ENCODE data around the gene APOB. TPM values are rescaled to one million over a fixed set of nuclear protein-coding genes. Genes with fewer than 3 reads are reported as not detected.

APOB gene
- total RNA-seq, 4 donors from 2014 or later = 0.05 to 8.8 (median 2.3) TPM

- DNase-seq (no peak), ATAC-seq (no peak)
- Histone ChIP-seq H3K36me3 (no peaks in the 10 kb centered on the region), H3K27me3 (no peaks in the 10 kb centered on the region), H3K27ac (no peak overlapping the region), H3K4me1 (no peaks in the 10 kb centered on the region), H3K4me3 (no peak overlapping the region), H3K9me3 (no peaks in the 10 kb centered on the region)
- intact Hi-C loops (cut with DNase I; ENCODE audit: low total_unique reads) (no loop called here), in situ Hi-C loops (cut with MboI; ENCODE audit: low sequenced_read_pairs in 4 of 4) (no loop called here)
- TF ChIP-seq, protein P1, sequence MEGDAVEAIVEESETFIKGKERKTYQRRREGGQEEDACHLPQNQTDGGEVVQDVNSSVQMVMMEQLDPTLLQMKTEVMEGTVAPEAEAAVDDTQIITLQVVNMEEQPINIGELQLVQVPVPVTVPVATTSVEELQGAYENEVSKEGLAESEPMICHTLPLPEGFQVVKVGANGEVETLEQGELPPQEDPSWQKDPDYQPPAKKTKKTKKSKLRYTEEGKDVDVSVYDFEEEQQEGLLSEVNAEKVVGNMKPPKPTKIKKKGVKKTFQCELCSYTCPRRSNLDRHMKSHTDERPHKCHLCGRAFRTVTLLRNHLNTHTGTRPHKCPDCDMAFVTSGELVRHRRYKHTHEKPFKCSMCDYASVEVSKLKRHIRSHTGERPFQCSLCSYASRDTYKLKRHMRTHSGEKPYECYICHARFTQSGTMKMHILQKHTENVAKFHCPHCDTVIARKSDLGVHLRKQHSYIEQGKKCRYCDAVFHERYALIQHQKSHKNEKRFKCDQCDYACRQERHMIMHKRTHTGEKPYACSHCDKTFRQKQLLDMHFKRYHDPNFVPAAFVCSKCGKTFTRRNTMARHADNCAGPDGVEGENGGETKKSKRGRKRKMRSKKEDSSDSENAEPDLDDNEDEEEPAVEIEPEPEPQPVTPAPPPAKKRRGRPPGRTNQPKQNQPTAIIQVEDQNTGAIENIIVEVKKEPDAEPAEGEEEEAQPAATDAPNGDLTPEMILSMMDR (IDR thresholded peaks at IDR 0.05 in 4 of 5, conservative IDR thresholded peaks at IDR 0.05 in 1 of 5) = no peak
- no peak for TF ChIP-seq POLR2A (IDR thresholded peaks at IDR 0.05)
Observed at GRCh38 chr2:21020668-21021288, 23.1 kb downstream of the APOB start.

GRCh38 chr2:21020031-21020667, 23.7 kb downstream of the APOB start:
- TF ChIP-seq, protein P1 (IDR thresholded peaks at IDR 0.05 in 4 of 5, conservative IDR thresholded peaks at IDR 0.05 in 1 of 5) = no peak
- TF ChIP-seq POLR2A (IDR thresholded peaks at IDR 0.05) = no peak
- intact Hi-C loops (cut with DNase I; ENCODE audit: low total_unique reads) = no loop called here

GRCh38 chr2:21019678-21020021, 24.2 kb downstream of the APOB start:
- intact Hi-C loops (cut with DNase I; ENCODE audit: low total_unique reads) = no loop called here
- no peaks in the 10 kb centered on the region for H3K9me3 ChIP-seq
- ATAC-seq (no peak), DNase-seq (no peak)
- H3K4me1 ChIP-seq = no peaks in the 10 kb centered on the region
- H3K4me3 ChIP-seq = no peak overlapping the region
- H3K36me3 ChIP-seq = no peaks in the 10 kb centered on the region
- in situ Hi-C loops (cut with MboI; ENCODE audit: low sequenced_read_pairs in 4 of 4) = no loop called here
- H3K27ac ChIP-seq = no peak overlapping the region
- no peak for TF ChIP-seq POLR2A (IDR thresholded peaks at IDR 0.05)
- TF ChIP-seq, protein P1 (IDR thresholded peaks at IDR 0.05 in 4 of 5, conservative IDR thresholded peaks at IDR 0.05 in 1 of 5) = no peak
- H3K27me3 ChIP-seq = no peaks in the 10 kb centered on the region

More at GRCh38 chr2:21020031-21020667, 23.7 kb downstream of the APOB start:
- Histone ChIP-seq H3K4me1 (no peaks in the 10 kb centered on the region), H3K4me3 (no peak overlapping the region), H3K27ac (no peak overlapping the region), H3K9me3 (no peaks in the 10 kb centered on the region), H3K36me3 (no peaks in the 10 kb centered on the region), H3K27me3 (no peaks in the 10 kb centered on the region)
- no peak for DNase-seq
- in situ Hi-C loops (cut with MboI; ENCODE audit: low sequenced_read_pairs in 4 of 4) = no loop called here
- no peak for ATAC-seq

- DNase-seq (no peak), ATAC-seq (no peak)
- no peak for TF ChIP-seq POLR2A (IDR thresholded peaks at IDR 0.05)
- TF ChIP-seq, protein P1 (IDR thresholded peaks at IDR 0.05 in 4 of 5, conservative IDR thresholded peaks at IDR 0.05 in 1 of 5) = no peak
- in situ Hi-C loops (cut with MboI; ENCODE audit: low sequenced_read_pairs in 4 of 4) = no loop called here
- Histone ChIP-seq H3K36me3 (no peaks in the 10 kb centered on the region), H3K4me1 (no peaks in the 10 kb centered on the region), H3K27me3 (no peaks in the 10 kb centered on the region), H3K4me3 (no peak overlapping the region), H3K27ac (no peak overlapping the region), H3K9me3 (no peaks in the 10 kb centered on the region)
- intact Hi-C loops (cut with DNase I; ENCODE audit: low total_unique reads) = no loop called here
Observed at GRCh38 chr2:21019000-21019677, 24.7 kb downstream of the APOB start.

Data from gastrocnemius medialis (tissue), 4 donors.